Left ventricle myocardium superior (tissue), 1 donor: ENCODE measurements around the gene NSUN3. TPM values are rescaled to one million over a fixed set of nuclear protein-coding genes. Genes with fewer than 3 reads are reported as not detected.
A peak's percentile ranks its signal among the peaks of the same experiment; 100 is the strongest.

Experiments used
- ATAC-seq: fragments of 200-7000 bp; cut with Tn5 transposase; one replicate; pipeline ENCODE4 v1.9.1; 2020; ENCODE audit warnings: mild to moderate bottlenecking, moderate library complexity
- DNase-seq: peaks from one replicate; pipeline ENCODE4 v3.0.0-alpha.2; 2020
- intact Hi-C: fragments of 100-400 bp; cut with micrococcal nuclease; formaldehyde crosslinking; loops from one replicate; pipeline ENCODE4 v1.11.0; 2022
- total RNA-seq: library from RNA; stranded (reverse); fragmentation: NEBNext Ultra II Directional; extraction: Animal tissue kit (Norgen Biotek cat#: 25700); gene quantifications from one replicate; pipeline ENCODE4 v1.2.1, GENCODE V29; 2021
- donor health status: DM: no; HTN: yes; CAD: no; lungs with severe emphysema.

The NSUN3 gene
- total RNA-seq, 1 donor from 2014 or later, result 5.7 TPM

GRCh38 chr3:94110854-94111253 lies 48.0 kb downstream of the NSUN3 start:
- no peak for DNase-seq
- intact Hi-C loops, result no loop called here
- ATAC-seq, result no peak

- ATAC-seq (no peak), DNase-seq (no peak)
- intact Hi-C loops, result no loop called here
Observed at GRCh38 chr3:94114666-94115065, 51.8 kb downstream of the NSUN3 start.

GRCh38 chr3:94115482-94115881 lies 52.6 kb downstream of the NSUN3 start:
- DNase-seq, result no peak
- intact Hi-C loops, result no loop called here
- no peak for ATAC-seq

GRCh38 chr3:94117729-94118128 lies 54.9 kb downstream of the NSUN3 start:
- intact Hi-C loops, result no loop called here
- DNase-seq (no peak), ATAC-seq (no peak)

- ATAC-seq, result no peak
- intact Hi-C loops, result no loop called here
Observed at GRCh38 chr3:94118390-94118789, 55.5 kb downstream of the NSUN3 start.

GRCh38 chr3:94121161-94121560 lies 58.3 kb downstream of the NSUN3 start:
- DNase-seq (no peak), ATAC-seq (no peak)
- intact Hi-C loops, result no loop called here

More at GRCh38 chr3:94118390-94118789, 55.5 kb downstream of the NSUN3 start:
- DNase-seq, result no peak

GRCh38 chr3:94127115-94127514 lies 64.3 kb downstream of the NSUN3 start:
- intact Hi-C loops, result no loop called here
- DNase-seq (no peak), ATAC-seq (no peak)

GRCh38 chr3:94130690-94131089 lies 67.8 kb downstream of the NSUN3 start:
- DNase-seq (no peak), ATAC-seq (no peak)
- intact Hi-C loops, result no loop called here

GRCh38 chr3:94132777-94133176 lies 69.9 kb downstream of the NSUN3 start:
- intact Hi-C loops, result no loop called here
- ATAC-seq (no peak), DNase-seq (no peak)

- intact Hi-C loops, result no loop called here
- DNase-seq, result no peak
- no peak for ATAC-seq
Observed at GRCh38 chr3:94136133-94136532, 73.3 kb downstream of the NSUN3 start.

- ATAC-seq (no peak), DNase-seq (no peak)
- intact Hi-C loops, result no loop called here
Observed at GRCh38 chr3:94137377-94137776, 74.5 kb downstream of the NSUN3 start.

GRCh38 chr3:94146455-94146854 lies 83.6 kb downstream of the NSUN3 start:
- DNase-seq, result no peak
- ATAC-seq, result no peak
- intact Hi-C loops, result no loop called here

- intact Hi-C loops, result no loop called here
- ATAC-seq, result no peak
- DNase-seq, result no peak
Observed at GRCh38 chr3:94147012-94147411, 84.2 kb downstream of the NSUN3 start.

GRCh38 chr3:94150113-94150512 lies 87.3 kb downstream of the NSUN3 start:
- ATAC-seq (no peak), DNase-seq (no peak)
- intact Hi-C loops, result no loop called here

- DNase-seq, result no peak
- no peak for ATAC-seq
- intact Hi-C loops, result no loop called here
Observed at GRCh38 chr3:94156626-94157025, 93.8 kb downstream of the NSUN3 start.

- intact Hi-C loops, result no loop called here
- DNase-seq (no peak), ATAC-seq (no peak)
Observed at GRCh38 chr3:94158512-94158911, 95.7 kb downstream of the NSUN3 start.

- intact Hi-C loops, result no loop called here
- no peak for DNase-seq
- peak; percentile 54 for ATAC-seq
Observed at GRCh38 chr3:94159062-94159828, 96.4 kb downstream of the NSUN3 start.

GRCh38 chr3:94162700-94163099 lies 99.8 kb downstream of the NSUN3 start:
- intact Hi-C loops, result no loop called here
- ATAC-seq (no peak), DNase-seq (no peak)

GRCh38 chr3:94167346-94167745 lies 104.5 kb downstream of the NSUN3 start:
- ATAC-seq (no peak), DNase-seq (no peak)
- intact Hi-C loops, result no loop called here

- intact Hi-C loops, result no loop called here
- ATAC-seq (no peak), DNase-seq (no peak)
Observed at GRCh38 chr3:94167796-94168195, 104.9 kb downstream of the NSUN3 start.

GRCh38 chr3:94171954-94172353 lies 109.1 kb downstream of the NSUN3 start:
- intact Hi-C loops, result no loop called here
- no peak for DNase-seq
- ATAC-seq, result no peak
